HEK293T (cell line): ENCODE measurements around the gene YWHAH.

Source experiments
- BHLHE40 ChIP-seq: fragments of 450-650 bp; IDR thresholded peaks from 2 replicates; pipeline ENCODE4 v1.6.1; 2016; ENCODE audit warnings: mild to moderate bottlenecking, moderate library complexity, borderline replicate concordance
- CTBP1 ChIP-seq: fragments of 450-650 bp; IDR thresholded peaks from 2 replicates; pipeline ENCODE4 v1.6.1; 2016; ENCODE audit warnings: borderline replicate concordance
- ELF4 ChIP-seq: fragments of 450-650 bp; IDR thresholded peaks from 2 replicates; pipeline ENCODE4 v1.6.1; 2017; ENCODE audit warnings: antibody characterized with exemption
- FOXA1 ChIP-seq: fragments of 450-650 bp; IDR thresholded peaks from 2 replicates; pipeline ENCODE4 v1.6.1; 2016; ENCODE audit warnings: mild to moderate bottlenecking
- LEF1 ChIP-seq: fragments of 450-650 bp; IDR thresholded peaks from 2 replicates; pipeline ENCODE4 v1.6.1; 2017; ENCODE audit warnings: mild to moderate bottlenecking, borderline replicate concordance
- NFRKB ChIP-seq: fragments of 450-650 bp; IDR thresholded peaks from 2 replicates; pipeline ENCODE4 v1.6.1; 2016; ENCODE audit warnings: mild to moderate bottlenecking, moderate library complexity
- SP1 ChIP-seq: fragments of 450-650 bp; IDR thresholded peaks from 2 replicates; pipeline ENCODE4 v1.6.1; 2017
- SUZ12 ChIP-seq: fragments of 450-650 bp; IDR thresholded peaks from 2 replicates; pipeline ENCODE4 v1.6.1; 2016; ENCODE audit warnings: mild to moderate bottlenecking
- TF ChIP-seq, protein P1 (sequence below): fragments of 450-650 bp; IDR thresholded peaks from 2 replicates; pipeline ENCODE4 v1.6.1; 2016

- TF ChIP-seq BHLHE40 (no peak), SP1 (no peak), CTBP1 (no peak), NFRKB (no peak), ELF4 (no peak), SUZ12 (no peak), LEF1 (no peak), FOXA1 (no peak)
- TF ChIP-seq, protein P1, sequence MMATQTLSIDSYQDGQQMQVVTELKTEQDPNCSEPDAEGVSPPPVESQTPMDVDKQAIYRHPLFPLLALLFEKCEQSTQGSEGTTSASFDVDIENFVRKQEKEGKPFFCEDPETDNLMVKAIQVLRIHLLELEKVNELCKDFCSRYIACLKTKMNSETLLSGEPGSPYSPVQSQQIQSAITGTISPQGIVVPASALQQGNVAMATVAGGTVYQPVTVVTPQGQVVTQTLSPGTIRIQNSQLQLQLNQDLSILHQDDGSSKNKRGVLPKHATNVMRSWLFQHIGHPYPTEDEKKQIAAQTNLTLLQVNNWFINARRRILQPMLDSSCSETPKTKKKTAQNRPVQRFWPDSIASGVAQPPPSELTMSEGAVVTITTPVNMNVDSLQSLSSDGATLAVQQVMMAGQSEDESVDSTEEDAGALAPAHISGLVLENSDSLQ = no peak
Observed at GRCh38 chr22:31998784-31999385, 54.5 kb downstream of the YWHAH start.
